GM12872 (cell line): ENCODE data around the gene TXNDC8.

Experiments
- CTCF ChIP-seq: IDR thresholded peaks from 3 replicates; pipeline ENCODE4 v1.5.1; 2011; ENCODE audit warnings: low read depth, mild to moderate bottlenecking, low read length, moderate library complexity; ENCODE audit not compliant: insufficient read depth

The TXNDC8 gene

DNA sequence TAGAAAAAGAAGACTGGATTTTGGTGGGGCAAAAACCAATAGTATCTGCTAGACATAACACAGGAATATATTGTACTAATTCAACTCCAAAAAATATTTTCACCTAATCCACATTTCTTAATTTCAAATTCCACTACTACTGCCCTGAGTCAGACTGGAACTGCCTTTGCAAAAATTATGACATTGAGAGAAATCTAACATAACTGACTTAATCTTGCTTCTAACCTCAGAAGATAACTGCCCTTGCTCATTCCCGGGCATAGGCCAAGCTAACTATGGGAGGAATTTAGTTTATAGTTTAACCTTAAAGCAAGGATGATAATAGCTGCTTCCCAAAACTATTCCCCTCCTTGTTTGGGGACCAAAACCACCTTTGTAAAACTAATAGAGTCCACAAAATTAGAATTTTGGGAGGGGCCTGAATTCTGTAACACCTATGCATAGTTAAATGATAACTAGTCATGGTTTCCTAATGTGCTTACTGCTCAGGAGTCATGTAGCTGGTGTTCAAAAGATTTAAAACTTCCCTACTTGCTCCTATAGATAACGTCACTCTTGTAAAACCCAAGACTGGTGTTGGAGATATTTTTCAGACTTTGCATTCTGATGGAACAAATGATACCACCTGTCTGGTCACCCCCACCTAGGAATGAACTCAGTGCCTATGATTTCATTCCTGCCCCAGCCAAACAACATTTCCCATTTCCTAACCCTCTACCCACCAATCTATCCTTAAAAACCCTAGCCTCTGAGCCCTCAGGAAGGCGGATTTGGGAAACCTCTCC lies 67.3 kb downstream of the TXNDC8 start:
- no peak for TF ChIP-seq CTCF

- TF ChIP-seq CTCF = no peak
These were observed 70.9 kb downstream of the TXNDC8 start for GRCh38 chr9:110266795-110267194.

GRCh38 chr9:110261632-110262031 lies 76.0 kb downstream of the TXNDC8 start:
- TF ChIP-seq CTCF = no peak

GRCh38 chr9:110260911-110261310 lies 76.8 kb downstream of the TXNDC8 start:
- no peak for TF ChIP-seq CTCF

DNA sequence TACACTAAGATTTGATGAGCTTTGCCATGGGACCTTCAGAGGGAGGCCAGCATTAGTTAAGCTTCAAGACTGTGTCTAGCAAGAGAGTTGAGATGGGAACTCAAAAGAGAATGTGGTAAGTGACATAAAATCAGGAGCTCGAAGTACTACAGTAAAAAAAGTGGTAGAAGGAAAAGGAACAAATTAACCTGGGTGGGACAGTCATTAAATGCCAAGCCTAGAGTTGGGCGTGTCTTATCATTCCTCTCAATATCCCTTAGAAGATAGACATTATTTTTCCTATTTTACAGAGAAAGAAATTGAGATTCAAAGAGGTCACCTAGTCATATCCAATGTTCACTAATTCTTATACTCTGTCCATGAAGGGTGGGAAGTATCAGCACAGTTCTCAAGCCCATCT lies 78.1 kb downstream of the TXNDC8 start:
- no peak for TF ChIP-seq CTCF

- TF ChIP-seq CTCF = no peak
These were observed 79.0 kb downstream of the TXNDC8 start for GRCh38 chr9:110258690-110259091.

GRCh38 chr9:110257956-110258355 lies 79.7 kb downstream of the TXNDC8 start:
- no peak for TF ChIP-seq CTCF
